ENCODE data around the gene KLHDC3. TPM values are rescaled to one million over a fixed set of nuclear protein-coding genes. Genes with fewer than 3 reads are reported as not detected.

Gene KLHDC3
- total RNA-seq, 1 donor from 2014 or later: 58.8 TPM

DNA sequence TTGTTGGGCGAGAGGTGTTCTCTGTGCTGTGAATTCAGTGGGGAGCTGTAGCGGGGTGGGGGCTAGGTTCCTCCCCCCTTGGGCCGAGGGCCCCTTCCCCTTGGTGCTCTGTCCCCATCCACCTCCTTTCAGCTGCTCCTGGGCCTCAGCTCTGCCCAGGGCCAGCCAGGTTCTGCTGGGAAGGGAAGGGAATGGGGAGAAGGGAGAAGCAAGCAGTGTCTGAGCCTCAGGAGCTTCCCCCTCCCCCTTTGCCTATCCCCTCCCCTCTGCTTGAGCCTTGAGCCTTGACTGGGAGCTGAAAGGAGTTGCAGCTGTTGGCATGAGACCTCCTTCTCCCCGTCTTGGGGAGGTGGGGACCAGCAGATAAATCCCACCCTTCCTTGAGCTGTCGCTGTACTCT is 6.8 kb downstream of the KLHDC3 start:
- no peaks in the 10 kb centered on the region for H3K27me3 ChIP-seq
- H3K36me3 ChIP-seq: peaks cover 49% of the 10 kb centered on the region
- DNase-seq: no peak
- no peak for ATAC-seq
- H3K4me1 ChIP-seq: peaks cover 34% of the 10 kb centered on the region
- TF ChIP-seq, protein P1, sequence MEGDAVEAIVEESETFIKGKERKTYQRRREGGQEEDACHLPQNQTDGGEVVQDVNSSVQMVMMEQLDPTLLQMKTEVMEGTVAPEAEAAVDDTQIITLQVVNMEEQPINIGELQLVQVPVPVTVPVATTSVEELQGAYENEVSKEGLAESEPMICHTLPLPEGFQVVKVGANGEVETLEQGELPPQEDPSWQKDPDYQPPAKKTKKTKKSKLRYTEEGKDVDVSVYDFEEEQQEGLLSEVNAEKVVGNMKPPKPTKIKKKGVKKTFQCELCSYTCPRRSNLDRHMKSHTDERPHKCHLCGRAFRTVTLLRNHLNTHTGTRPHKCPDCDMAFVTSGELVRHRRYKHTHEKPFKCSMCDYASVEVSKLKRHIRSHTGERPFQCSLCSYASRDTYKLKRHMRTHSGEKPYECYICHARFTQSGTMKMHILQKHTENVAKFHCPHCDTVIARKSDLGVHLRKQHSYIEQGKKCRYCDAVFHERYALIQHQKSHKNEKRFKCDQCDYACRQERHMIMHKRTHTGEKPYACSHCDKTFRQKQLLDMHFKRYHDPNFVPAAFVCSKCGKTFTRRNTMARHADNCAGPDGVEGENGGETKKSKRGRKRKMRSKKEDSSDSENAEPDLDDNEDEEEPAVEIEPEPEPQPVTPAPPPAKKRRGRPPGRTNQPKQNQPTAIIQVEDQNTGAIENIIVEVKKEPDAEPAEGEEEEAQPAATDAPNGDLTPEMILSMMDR (IDR thresholded peaks at IDR 0.05): no peak
- intact Hi-C loops (cut with DNase I): no loop called here
- peak overlapping the region; percentile 92 for H3K4me3 ChIP-seq
- H3K27ac ChIP-seq: peak overlapping the region; percentile 87
- H3K9me3 ChIP-seq: no peaks in the 10 kb centered on the region

- TF ChIP-seq, protein P1 (IDR thresholded peaks at IDR 0.05): no peak
- peak; percentile 92 for DNase-seq
- Histone ChIP-seq H3K27ac (peak within 1 kb of the TSS; percentile 87), H3K4me3 (peak within 1 kb of the TSS; percentile 92), H3K36me3 (peaks cover 55% of the 10 kb centered on the region), H3K9me3 (no peaks in the 10 kb centered on the region), H3K27me3 (no peaks in the 10 kb centered on the region), H3K4me1 (peaks cover 28% of the 10 kb centered on the region)
- peak; percentile 95 for ATAC-seq
- intact Hi-C loops (cut with DNase I): no loop called here
Observed at GRCh38 chr6:43021270-43022047, 7.4 kb downstream of the KLHDC3 start, which contains the start of gene RRP36. Gene RRP36, plus strand, starts transcription at chr6:43021623. Its CDS starts 32 bp downstream, at chr6:43021655.

- intact Hi-C loops (cut with DNase I): no loop called here
- peaks cover 21% of the 10 kb centered on the region for H3K4me1 ChIP-seq
Observed at GRCh38 chr6:43024436-43024835, 10.4 kb downstream of the KLHDC3 start.

DNA sequence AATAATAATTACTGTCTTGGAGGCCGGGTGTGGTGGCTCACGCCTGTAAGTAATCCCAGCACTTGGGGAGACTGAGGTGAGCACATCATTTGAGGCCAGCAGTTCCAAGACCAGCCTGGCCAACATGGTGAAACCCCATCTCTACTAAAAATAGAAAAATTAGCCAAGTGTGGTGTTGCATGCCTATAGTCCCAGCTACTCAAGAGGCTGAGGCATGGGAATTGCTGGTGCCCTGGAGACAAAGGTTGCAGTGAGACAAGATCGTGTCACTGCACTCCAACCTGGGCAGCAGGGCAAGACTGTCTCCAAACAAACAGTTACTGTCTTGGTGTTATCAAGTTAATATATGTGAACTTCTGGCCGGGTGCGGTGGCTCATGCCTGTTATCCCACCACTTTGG is 12.3 kb downstream of the KLHDC3 start:
- DNase-seq (no peak), ATAC-seq (no peak)
- intact Hi-C loops (cut with DNase I): no loop called here
- Histone ChIP-seq H3K4me1 (peaks cover 13% of the 10 kb centered on the region), H3K4me3 (no peak overlapping the region), H3K9me3 (no peaks in the 10 kb centered on the region), H3K27ac (no peak overlapping the region), H3K36me3 (peaks cover 67% of the 10 kb centered on the region), H3K27me3 (no peaks in the 10 kb centered on the region)
- TF ChIP-seq, protein P1 (IDR thresholded peaks at IDR 0.05): no peak

More at GRCh38 chr6:43024436-43024835, 10.4 kb downstream of the KLHDC3 start:
- TF ChIP-seq, protein P1 (IDR thresholded peaks at IDR 0.05): no peak
- H3K4me3 ChIP-seq: no peak overlapping the region
- ATAC-seq (no peak), DNase-seq (no peak)
- H3K27me3 ChIP-seq: no peaks in the 10 kb centered on the region
- peaks cover 58% of the 10 kb centered on the region for H3K36me3 ChIP-seq
- H3K9me3 ChIP-seq: no peaks in the 10 kb centered on the region
- no peak overlapping the region for H3K27ac ChIP-seq

GRCh38 chr6:43029120-43029519 is 15.1 kb downstream of the KLHDC3 start:
- no peak for DNase-seq
- TF ChIP-seq, protein P1 (IDR thresholded peaks at IDR 0.05): no peak
- intact Hi-C loops (cut with DNase I): no loop called here
- Histone ChIP-seq H3K4me3 (no peak overlapping the region), H3K36me3 (peaks cover 87% of the 10 kb centered on the region), H3K27ac (no peak overlapping the region), H3K9me3 (no peaks in the 10 kb centered on the region), H3K4me1 (no peaks in the 10 kb centered on the region), H3K27me3 (no peaks in the 10 kb centered on the region)
- no peak for ATAC-seq

All from upper lobe of right lung (tissue), 1 donor.